Lower leg skin (tissue), 3 donors: ENCODE results near the gene TNPO3.

ENCODE experiments used
- CTCF ChIP-seq, 3 donors: fragments of 450-650 bp; IDR thresholded peaks; one replicate each; pipeline ENCODE4 v1.5.1; 2016; ENCODE audit warnings: antibody characterized with exemption in 3 of 3, mild to moderate bottlenecking in 3 of 3, moderate library complexity in 2 of 3
- POLR2A ChIP-seq, 2 donors: fragments of 450-650 bp; IDR thresholded peaks; one replicate each; pipeline ENCODE4 v1.6.1; 2016 to 2017; ENCODE audit warnings: antibody characterized with exemption in 2 of 2, mild to moderate bottlenecking in 1 of 2, moderate library complexity in 1 of 2

DNA sequence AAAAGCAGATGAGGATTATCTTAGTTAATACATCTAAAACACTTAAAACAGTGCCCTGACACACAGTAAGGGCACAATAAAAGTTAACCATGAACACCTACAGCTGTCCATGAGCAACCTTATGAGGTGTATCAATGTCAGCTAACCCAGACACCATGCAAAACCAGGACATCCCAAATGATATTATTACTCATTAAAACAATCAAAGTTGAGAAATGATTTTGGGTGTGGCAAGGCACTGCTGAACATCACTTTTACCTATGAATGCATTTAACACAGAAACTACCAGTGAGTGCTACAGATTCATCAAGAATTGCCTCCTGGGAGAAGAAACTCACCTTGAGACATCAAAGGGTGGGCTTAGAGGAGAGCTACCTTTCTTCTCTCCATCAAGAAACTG lies 98.9 kb downstream of the TNPO3 start:
- TF ChIP-seq POLR2A (IDR thresholded peaks at IDR 0.05) (no peak), CTCF (IDR thresholded peaks at IDR 0.05) (no peak)
